GM12873 (cell line): ENCODE measurements around the gene SRGAP1.

Experiments used
- CTCF ChIP-seq: IDR thresholded peaks from 2 replicates; pipeline ENCODE4 v1.5.1; 2012; ENCODE audit warnings: low read depth, mild to moderate bottlenecking, moderate library complexity, low read length, control low read depth; ENCODE audit not compliant: insufficient read depth; ENCODE audit errors: missing control alignments

Gene SRGAP1

DNA sequence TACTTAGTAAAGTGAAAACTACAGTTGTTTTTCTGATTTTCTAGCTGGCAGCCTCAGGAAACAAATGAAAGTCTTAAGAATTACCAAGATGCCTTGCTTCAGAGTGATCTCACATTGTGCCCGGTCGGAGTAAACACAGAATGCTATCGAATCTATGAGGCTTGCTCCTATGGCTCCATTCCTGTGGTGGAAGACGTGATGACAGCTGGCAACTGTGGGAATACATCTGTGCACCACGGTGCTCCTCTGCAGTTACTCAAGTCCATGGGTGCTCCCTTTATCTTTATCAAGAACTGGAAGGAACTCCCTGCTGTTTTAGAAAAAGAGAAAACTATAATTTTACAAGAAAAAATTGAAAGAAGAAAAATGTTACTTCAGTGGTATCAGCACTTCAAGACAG, 35.9 kb upstream of the SRGAP1 start:
- no peak for TF ChIP-seq CTCF

- no peak for TF ChIP-seq CTCF
These were observed 34.9 kb upstream of the SRGAP1 start for GRCh38 chr12:63809566-63809965.

GRCh38 chr12:63811334-63811733, 33.2 kb upstream of the SRGAP1 start:
- no peak for TF ChIP-seq CTCF

DNA sequence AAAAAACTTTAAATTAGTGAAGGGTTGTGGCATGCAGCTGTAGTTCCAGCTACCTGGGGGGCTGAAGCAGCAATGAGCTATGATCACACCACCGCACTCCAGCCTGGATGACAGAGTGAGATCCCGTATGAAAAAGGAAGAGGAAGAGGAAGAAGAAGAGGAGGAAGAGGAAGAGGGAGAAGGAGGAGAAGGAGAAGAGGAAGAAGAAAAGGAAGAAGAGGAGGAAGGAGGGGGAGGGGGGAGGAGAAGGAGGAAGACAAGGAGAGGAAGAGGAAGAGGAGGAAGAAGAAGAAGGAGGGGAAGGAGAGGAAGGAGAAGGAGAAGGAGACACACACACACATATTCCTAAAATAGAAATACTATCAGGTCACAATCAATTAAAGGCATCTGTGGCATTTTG, 32.7 kb upstream of the SRGAP1 start:
- no peak for TF ChIP-seq CTCF

DNA sequence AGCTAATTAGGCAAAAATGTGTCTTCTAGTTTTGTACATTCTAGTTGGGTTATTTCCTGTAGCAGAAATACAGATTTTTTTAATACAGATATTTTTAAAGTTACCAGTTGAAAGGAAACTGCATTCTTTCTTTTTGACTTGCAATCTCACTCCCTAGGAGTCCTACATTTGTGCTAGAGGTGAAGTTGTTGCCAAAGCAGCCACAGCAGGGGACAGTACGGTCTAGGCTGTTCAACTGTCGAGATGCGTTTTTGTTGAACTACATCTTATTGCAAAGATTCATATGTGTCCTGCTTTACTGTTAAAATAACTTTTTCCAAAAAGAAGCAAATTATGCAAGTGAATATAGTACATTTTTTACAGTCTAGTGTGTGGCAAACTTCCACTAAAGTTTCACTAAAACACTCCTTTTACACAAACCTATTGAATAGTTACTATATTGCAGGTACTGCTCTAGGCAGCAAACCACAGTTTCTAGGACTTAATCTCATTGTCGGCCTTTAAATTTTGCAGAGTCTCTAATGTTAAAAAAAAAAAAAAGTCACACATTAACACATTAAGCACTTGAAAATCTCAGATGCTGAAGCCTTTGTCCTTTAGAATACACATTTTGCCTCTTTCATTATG, 30.2 kb upstream of the SRGAP1 start:
- no peak for TF ChIP-seq CTCF

- TF ChIP-seq CTCF, result no peak
These were observed 29.0 kb upstream of the SRGAP1 start for GRCh38 chr12:63815482-63815852.

DNA sequence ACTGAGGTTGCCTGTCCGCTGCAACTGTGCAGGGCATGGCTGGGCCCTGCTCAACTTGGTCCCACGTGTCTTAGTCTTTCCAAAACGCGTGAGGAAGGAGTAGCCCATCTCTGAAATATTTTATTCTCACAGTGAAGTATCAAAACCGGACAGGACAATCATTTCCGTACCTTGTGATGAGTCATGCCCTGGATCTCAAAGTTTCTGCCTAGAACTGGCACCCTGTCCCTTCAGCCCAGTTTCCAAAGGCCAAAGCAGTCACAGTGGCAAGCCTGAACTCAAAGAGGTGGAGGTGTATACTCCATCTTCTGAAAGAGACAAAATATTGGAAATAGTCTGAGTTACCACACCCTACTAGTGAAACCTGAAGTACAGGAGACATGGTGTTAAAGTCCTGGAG, 28.5 kb upstream of the SRGAP1 start:
- TF ChIP-seq CTCF, result no peak
